ENCODE measurements around the gene ATP11A. TPM values are rescaled to one million over a fixed set of nuclear protein-coding genes. Genes with fewer than 3 reads are reported as not detected.

The ATP11A gene
- total and polyA plus RNA-seq, 8 donors, result 271 to 502 (median 458) TPM

- intact Hi-C loops (cut with DNase I), result no loop called here
- peaks cover 0 to 98% of the 10 kb centered on the region in 2 donors for H3K36me3 ChIP-seq
- H3K4me1 ChIP-seq, result no peaks in the 10 kb centered on the region
- ATAC-seq (no peak), DNase-seq (no peak)
- no peak overlapping the region for H3K4me3 ChIP-seq
- TF ChIP-seq, protein P1, sequence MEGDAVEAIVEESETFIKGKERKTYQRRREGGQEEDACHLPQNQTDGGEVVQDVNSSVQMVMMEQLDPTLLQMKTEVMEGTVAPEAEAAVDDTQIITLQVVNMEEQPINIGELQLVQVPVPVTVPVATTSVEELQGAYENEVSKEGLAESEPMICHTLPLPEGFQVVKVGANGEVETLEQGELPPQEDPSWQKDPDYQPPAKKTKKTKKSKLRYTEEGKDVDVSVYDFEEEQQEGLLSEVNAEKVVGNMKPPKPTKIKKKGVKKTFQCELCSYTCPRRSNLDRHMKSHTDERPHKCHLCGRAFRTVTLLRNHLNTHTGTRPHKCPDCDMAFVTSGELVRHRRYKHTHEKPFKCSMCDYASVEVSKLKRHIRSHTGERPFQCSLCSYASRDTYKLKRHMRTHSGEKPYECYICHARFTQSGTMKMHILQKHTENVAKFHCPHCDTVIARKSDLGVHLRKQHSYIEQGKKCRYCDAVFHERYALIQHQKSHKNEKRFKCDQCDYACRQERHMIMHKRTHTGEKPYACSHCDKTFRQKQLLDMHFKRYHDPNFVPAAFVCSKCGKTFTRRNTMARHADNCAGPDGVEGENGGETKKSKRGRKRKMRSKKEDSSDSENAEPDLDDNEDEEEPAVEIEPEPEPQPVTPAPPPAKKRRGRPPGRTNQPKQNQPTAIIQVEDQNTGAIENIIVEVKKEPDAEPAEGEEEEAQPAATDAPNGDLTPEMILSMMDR (IDR thresholded peaks at IDR 0.05), result no peak
- H3K9me3 ChIP-seq, result peaks cover 0 to 3% of the 10 kb centered on the region in 2 donors
- no peaks in the 10 kb centered on the region for H3K27me3 ChIP-seq
- no peak overlapping the region for H3K27ac ChIP-seq
These were observed 120.8 kb downstream of the ATP11A start for GRCh38 chr13:112810608-112811007.

GRCh38 chr13:112812306-112813055 lies 122.6 kb downstream of the ATP11A start:
- Histone ChIP-seq H3K27ac (no peak overlapping the region), H3K4me1 (no peaks in the 10 kb centered on the region), H3K9me3 (peaks cover 0 to 3% of the 10 kb centered on the region in 2 donors), H3K36me3 (peaks cover 0 to 98% of the 10 kb centered on the region in 2 donors), H3K27me3 (no peaks in the 10 kb centered on the region), H3K4me3 (no peak overlapping the region)
- DNase-seq (no peak), ATAC-seq (no peak)
- intact Hi-C loops (cut with DNase I), result no loop called here
- TF ChIP-seq, protein P1 (IDR thresholded peaks at IDR 0.05), result no peak

DNA sequence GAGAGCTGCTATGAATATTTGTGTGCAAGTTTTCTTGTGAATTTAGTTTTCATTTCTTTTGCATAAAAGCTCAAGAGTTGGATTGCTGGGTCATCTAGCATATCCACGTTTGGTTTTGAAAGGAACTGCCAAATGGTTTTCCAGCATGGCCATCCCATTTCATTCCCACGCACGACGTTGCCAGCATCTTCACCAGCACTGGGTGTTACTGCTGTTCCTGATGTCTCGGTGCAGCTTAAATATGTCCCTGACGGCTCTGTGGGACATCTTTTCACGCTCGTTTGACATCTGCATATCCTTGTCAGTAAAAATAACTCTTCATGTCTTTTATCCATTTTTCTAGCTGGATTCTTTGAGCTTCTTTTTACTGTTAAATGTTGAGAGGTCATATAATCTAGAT lies 123.7 kb downstream of the ATP11A start:
- intact Hi-C loops (cut with DNase I), result no loop called here
- Histone ChIP-seq H3K4me1 (no peaks in the 10 kb centered on the region), H3K4me3 (no peak overlapping the region), H3K27ac (no peak overlapping the region), H3K36me3 (peaks cover 0 to 98% of the 10 kb centered on the region in 2 donors), H3K9me3 (peaks cover 0 to 3% of the 10 kb centered on the region in 2 donors), H3K27me3 (no peaks in the 10 kb centered on the region)
- TF ChIP-seq, protein P1 (IDR thresholded peaks at IDR 0.05), result no peak
- DNase-seq, result no peak
- ATAC-seq, result no peak

- H3K4me3 ChIP-seq, result no peak overlapping the region
- H3K36me3 ChIP-seq, result peaks cover 0 to 98% of the 10 kb centered on the region in 2 donors
- TF ChIP-seq, protein P1 (IDR thresholded peaks at IDR 0.05), result no peak
- ATAC-seq (peak; percentile 84), DNase-seq (peak in 1 of 4 donors; percentile 67)
- H3K4me1 ChIP-seq, result no peaks in the 10 kb centered on the region
- peaks cover 0 to 3% of the 10 kb centered on the region in 2 donors for H3K9me3 ChIP-seq
- peak overlapping the region in 1 of 2 donors; percentile 18 for H3K27ac ChIP-seq
- intact Hi-C loops (cut with DNase I), result no loop called here
- no peaks in the 10 kb centered on the region for H3K27me3 ChIP-seq
These were observed 125.2 kb downstream of the ATP11A start for GRCh38 chr13:112814905-112815585.

- H3K9me3 ChIP-seq, result peaks cover 0 to 3% of the 10 kb centered on the region in 2 donors
- no peak overlapping the region for H3K4me3 ChIP-seq
- intact Hi-C loops (cut with DNase I), result no loop called here
- H3K27ac ChIP-seq, result no peak overlapping the region
- H3K36me3 ChIP-seq, result peaks cover 0 to 98% of the 10 kb centered on the region in 2 donors
- no peak for ATAC-seq
- TF ChIP-seq, protein P1 (IDR thresholded peaks at IDR 0.05), result no peak
- no peak for DNase-seq
- H3K4me1 ChIP-seq, result no peaks in the 10 kb centered on the region
- H3K27me3 ChIP-seq, result no peaks in the 10 kb centered on the region
These were observed 126.0 kb downstream of the ATP11A start for GRCh38 chr13:112815871-112816270.

Measured in left lung (tissue), 10 donors.